ENCODE data around the gene GSTT2. TPM values are rescaled to one million over a fixed set of nuclear protein-coding genes. Genes with fewer than 3 reads are reported as not detected.
"Not testable (repeated sequence)": the region's sequence is repeated elsewhere in the genome, so short reads cannot be mapped to it uniquely, and the experiment has no call there.

Gene GSTT2
- total RNA-seq, 1 experiment from 2014 or later = not detected

DNA sequence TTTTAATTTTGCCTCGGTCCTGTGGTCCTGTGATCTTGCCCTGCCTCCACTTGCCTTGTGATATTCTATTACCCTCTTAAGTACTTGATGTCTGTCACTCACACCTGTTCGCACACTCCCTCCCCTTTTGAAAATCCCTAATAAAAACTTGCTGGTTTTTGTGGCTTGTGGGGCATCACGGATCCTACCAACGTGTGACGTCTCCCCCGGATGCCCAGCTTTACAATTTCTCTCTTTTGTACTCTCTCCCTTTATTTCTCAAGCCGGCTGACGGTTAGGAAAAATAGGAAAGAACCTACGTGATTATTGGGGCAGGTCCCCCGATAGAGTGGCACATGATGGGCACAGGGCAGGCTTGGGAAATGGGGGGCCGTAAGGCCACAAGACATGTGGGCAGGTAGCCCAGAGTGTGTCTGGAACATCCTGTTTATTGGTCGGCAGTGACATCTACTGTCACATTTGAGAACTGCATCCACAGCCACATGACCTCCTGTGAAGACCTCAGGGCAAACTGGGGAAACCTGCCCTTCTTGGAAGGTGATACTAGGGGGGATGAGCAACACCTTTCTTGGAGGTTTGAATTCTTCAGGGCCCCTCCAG, 23.5 kb upstream of the GSTT2 start:
- POLR2A ChIA-PET (ENCODE audit: low non-redundant PET); H3K9me3 ChIP-seq (ENCODE audit: low read depth, low read length, poor library complexity, severe bottlenecking); H3K4me3 ChIP-seq (ENCODE audit: low read depth, low read length, poor library complexity, severe bottlenecking); H3K27ac ChIP-seq (ENCODE audit: low read depth, low read length, poor library complexity, severe bottlenecking); BruUV-seq (replicated peaks); H3K36me3 ChIP-seq (ENCODE audit: insufficient read depth, low read length, poor library complexity, severe bottlenecking); H3K4me1 ChIP-seq (ENCODE audit: insufficient read depth, low read length, poor library complexity, severe bottlenecking); H3K27me3 ChIP-seq (replicated peaks; ENCODE audit: insufficient read depth, low read depth, low read length, poor library complexity): not testable (repeated sequence)
- CTCF ChIA-PET = interaction anchor here (0.6 to 1.0 kb wide), 5 partner anchors 206 to 573 kb away, joined by 3 to 5 read pairs (median 4); no protein-coding TSS in a partner anchor
- peak; percentile 76 for DNase-seq (ENCODE audit: low spot score)
- TF ChIP-seq, protein P1, sequence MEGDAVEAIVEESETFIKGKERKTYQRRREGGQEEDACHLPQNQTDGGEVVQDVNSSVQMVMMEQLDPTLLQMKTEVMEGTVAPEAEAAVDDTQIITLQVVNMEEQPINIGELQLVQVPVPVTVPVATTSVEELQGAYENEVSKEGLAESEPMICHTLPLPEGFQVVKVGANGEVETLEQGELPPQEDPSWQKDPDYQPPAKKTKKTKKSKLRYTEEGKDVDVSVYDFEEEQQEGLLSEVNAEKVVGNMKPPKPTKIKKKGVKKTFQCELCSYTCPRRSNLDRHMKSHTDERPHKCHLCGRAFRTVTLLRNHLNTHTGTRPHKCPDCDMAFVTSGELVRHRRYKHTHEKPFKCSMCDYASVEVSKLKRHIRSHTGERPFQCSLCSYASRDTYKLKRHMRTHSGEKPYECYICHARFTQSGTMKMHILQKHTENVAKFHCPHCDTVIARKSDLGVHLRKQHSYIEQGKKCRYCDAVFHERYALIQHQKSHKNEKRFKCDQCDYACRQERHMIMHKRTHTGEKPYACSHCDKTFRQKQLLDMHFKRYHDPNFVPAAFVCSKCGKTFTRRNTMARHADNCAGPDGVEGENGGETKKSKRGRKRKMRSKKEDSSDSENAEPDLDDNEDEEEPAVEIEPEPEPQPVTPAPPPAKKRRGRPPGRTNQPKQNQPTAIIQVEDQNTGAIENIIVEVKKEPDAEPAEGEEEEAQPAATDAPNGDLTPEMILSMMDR (conservative IDR thresholded peaks at IDR 0.05; ENCODE audit: low read depth, low read length) = peak; percentile 72
- intact Hi-C loops (cut with micrococcal nuclease; ENCODE audit: unreplicated experiment) = loop anchor here (5.0 to 10.0 kb wide), 2 partner anchors 218 to 291 kb away; partner anchors contain the start of gene GGT5

DNA sequence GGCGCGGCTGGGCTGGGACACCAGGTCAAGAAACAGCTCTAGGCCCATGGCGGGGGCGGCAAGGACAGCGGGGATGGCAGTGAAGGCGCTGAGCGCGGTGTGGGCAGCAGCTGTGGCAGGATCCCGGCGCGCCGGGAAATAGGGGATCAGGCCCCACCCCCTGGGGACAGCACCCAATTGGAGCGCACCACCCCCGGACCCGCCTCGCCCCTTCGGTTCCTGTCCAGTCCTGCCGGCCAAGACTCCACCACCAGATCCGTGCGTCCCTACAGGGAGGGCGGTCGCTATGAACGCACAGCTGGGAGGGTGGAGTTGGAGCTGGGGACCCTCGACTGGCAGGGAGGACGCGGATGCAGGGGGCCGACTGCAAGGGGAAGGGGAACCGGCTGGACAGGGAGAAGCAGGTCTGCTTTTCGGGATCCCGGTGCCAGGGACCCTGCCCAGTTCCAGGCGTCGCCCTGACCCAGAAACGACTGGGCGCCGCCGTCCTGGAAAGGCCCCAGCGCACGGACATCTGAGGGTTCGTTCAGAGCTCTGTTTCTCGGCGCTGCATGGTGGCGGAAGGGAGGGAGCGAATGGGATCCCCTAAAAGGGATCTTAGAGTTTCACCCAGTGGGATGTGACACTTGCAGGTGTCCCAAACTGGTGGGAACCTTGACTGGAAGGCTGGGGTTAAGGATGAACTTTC, 18.7 kb upstream of the GSTT2 start, which contains the start of gene GSTT2B:
TSS of gene GSTT2B (minus strand) at position 112 of the 688 bp plus-strand sequence. CDS start at position 48, 64 bp downstream.
- H3K27me3 ChIP-seq (replicated peaks; ENCODE audit: insufficient read depth, low read depth, low read length, poor library complexity); H3K4me3 ChIP-seq (ENCODE audit: low read depth, low read length, poor library complexity, severe bottlenecking); CTCF ChIA-PET; H3K27ac ChIP-seq (ENCODE audit: low read depth, low read length, poor library complexity, severe bottlenecking); H3K4me1 ChIP-seq (ENCODE audit: insufficient read depth, low read length, poor library complexity, severe bottlenecking); intact Hi-C loops (cut with micrococcal nuclease; ENCODE audit: unreplicated experiment); POLR2A ChIA-PET (ENCODE audit: low non-redundant PET); DNase-seq (ENCODE audit: low spot score); BruUV-seq (replicated peaks); H3K36me3 ChIP-seq (ENCODE audit: insufficient read depth, low read length, poor library complexity, severe bottlenecking); H3K9me3 ChIP-seq (ENCODE audit: low read depth, low read length, poor library complexity, severe bottlenecking): not testable (repeated sequence)

DNA sequence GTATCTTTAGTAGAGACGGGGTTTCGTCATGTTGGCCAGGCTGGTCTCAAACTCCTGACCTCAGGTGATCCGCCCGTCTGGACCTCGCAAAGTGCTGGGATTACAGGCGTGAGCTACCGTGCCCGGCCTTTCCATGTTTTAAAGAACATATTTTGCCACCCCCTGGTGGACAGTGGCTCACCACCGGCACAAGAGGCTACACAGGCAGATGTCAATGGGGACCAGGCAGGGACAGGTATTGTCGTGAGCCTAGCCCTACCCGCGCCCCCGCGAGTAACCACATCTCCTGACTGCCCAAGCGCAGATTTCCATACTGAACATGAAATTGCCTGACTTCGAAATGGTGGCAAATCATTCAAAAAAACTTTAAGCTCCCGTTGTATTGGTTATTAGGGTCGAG, 13.8 kb upstream of the GSTT2 start:
- POLR2A ChIA-PET (ENCODE audit: low non-redundant PET); H3K27ac ChIP-seq (ENCODE audit: low read depth, low read length, poor library complexity, severe bottlenecking); H3K4me1 ChIP-seq (ENCODE audit: insufficient read depth, low read length, poor library complexity, severe bottlenecking); H3K9me3 ChIP-seq (ENCODE audit: low read depth, low read length, poor library complexity, severe bottlenecking); intact Hi-C loops (cut with micrococcal nuclease; ENCODE audit: unreplicated experiment); CTCF ChIA-PET; H3K27me3 ChIP-seq (replicated peaks; ENCODE audit: insufficient read depth, low read depth, low read length, poor library complexity); H3K4me3 ChIP-seq (ENCODE audit: low read depth, low read length, poor library complexity, severe bottlenecking); BruUV-seq (replicated peaks); DNase-seq (ENCODE audit: low spot score): not testable (repeated sequence)
- H3K36me3 ChIP-seq (ENCODE audit: insufficient read depth, low read length, poor library complexity, severe bottlenecking) = peaks cover 19% of the 10 kb centered on the region

DNA sequence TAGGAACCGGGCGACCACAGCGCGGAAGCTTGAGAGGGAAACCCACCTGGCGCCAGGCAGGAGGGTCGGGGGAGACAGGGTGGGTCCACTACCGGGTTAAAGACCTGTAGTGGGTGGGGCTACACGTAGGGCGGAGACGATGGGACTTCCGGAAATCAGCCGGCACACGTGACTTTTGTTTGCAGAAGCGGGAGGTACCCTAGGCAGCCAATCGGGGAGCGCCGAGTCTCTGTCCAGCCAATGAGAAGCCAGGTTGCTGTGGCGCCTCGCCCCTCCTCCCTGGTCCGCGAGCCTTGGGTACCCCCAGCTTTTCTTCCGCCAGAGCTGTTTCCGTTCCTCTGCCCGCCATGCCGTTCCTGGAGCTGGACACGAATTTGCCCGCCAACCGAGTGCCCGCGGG, 13.4 kb upstream of the GSTT2 start, which contains the start of gene DDTL:
TSS of gene DDTL (plus strand) at position 321 of the 400 bp plus-strand sequence. CDS start at position 348, 27 bp downstream.
- H3K4me3 ChIP-seq (ENCODE audit: low read depth, low read length, poor library complexity, severe bottlenecking); H3K27ac ChIP-seq (ENCODE audit: low read depth, low read length, poor library complexity, severe bottlenecking); CTCF ChIA-PET: not testable (repeated sequence)

More for the DNA sequence above, 13.4 kb upstream of the GSTT2 start, which contains the start of gene DDTL:
- DNase-seq (ENCODE audit: low spot score); H3K27me3 ChIP-seq (replicated peaks; ENCODE audit: insufficient read depth, low read depth, low read length, poor library complexity); H3K9me3 ChIP-seq (ENCODE audit: low read depth, low read length, poor library complexity, severe bottlenecking); POLR2A ChIA-PET (ENCODE audit: low non-redundant PET); BruUV-seq (replicated peaks); intact Hi-C loops (cut with micrococcal nuclease; ENCODE audit: unreplicated experiment); H3K4me1 ChIP-seq (ENCODE audit: insufficient read depth, low read length, poor library complexity, severe bottlenecking): not testable (repeated sequence)
- peaks cover 23% of the 10 kb centered on the region for H3K36me3 ChIP-seq (ENCODE audit: insufficient read depth, low read length, poor library complexity, severe bottlenecking)
